HL-60 (cell line): ENCODE measurements around the gene NPEPPS.
"Not testable (repeated sequence)": the region's sequence is repeated elsewhere in the genome, so short reads cannot be mapped to it uniquely, and the experiment has no call there.

Experiments used
- CTCF ChIP-seq: IDR thresholded peaks from one replicate; pipeline ENCODE4 v1.5.1; 2011; ENCODE audit warnings: low read length, control low read depth, inconsistent platforms; ENCODE audit not compliant: insufficient read depth
- GABPA ChIP-seq: IDR thresholded peaks from 2 replicates; pipeline ENCODE4 v1.6.1; 2012; ENCODE audit warnings: low read depth
- SPI1 ChIP-seq: IDR thresholded peaks from 2 replicates; pipeline ENCODE4 v1.6.1; 2012; ENCODE audit warnings: low read depth, mild to moderate bottlenecking, borderline replicate concordance

GRCh38 chr17:47593522-47593921 is 62.6 kb downstream of the NPEPPS start:
- TF ChIP-seq CTCF, GABPA, SPI1: not testable (repeated sequence)
